ENCODE data around the gene UBL3.

- TF ChIP-seq GATA2 (IDR thresholded peaks at IDR 0.05; ENCODE audit: low read depth, low read length) (no peak), GATA3 (IDR thresholded peaks at IDR 0.05; ENCODE audit: low read depth, low read length) (no peak)
Observed at GRCh38 chr13:29756506-29756905, 93.9 kb downstream of the UBL3 start.

Data from SH-SY5Y (cell line).